ENCODE measurements around the gene SPSB2. TPM values are rescaled to one million over a fixed set of nuclear protein-coding genes. Genes with fewer than 3 reads are reported as not detected.

Gene SPSB2
- total RNA-seq, 2 experiments from 2014 or later: 16.4 to 17.0 TPM

- ATAC-seq (ENCODE audit: low read depth): no peak
These were observed 33.5 kb downstream of the SPSB2 start for GRCh38 chr12:6839482-6840201.

GRCh38 chr12:6838854-6839253 lies 34.2 kb downstream of the SPSB2 start:
- no peak overlapping the region for H3K4me3 Mint-ChIP-seq
- no peak for ATAC-seq (ENCODE audit: low read depth)
- no peaks in the 10 kb centered on the region for H3K36me3 Mint-ChIP-seq
- peaks cover 7% of the 10 kb centered on the region for H3K4me1 Mint-ChIP-seq
- no peak for DNase-seq
- POLR2A ChIA-PET: interaction anchor here (1.3 kb wide), 1 partner anchor 15 kb away, joined by 3 read pairs; no protein-coding TSS in a partner anchor
- H3K27ac Mint-ChIP-seq: no peak overlapping the region
- peaks cover 2% of the 10 kb centered on the region for H3K27me3 Mint-ChIP-seq
- H3K9me3 Mint-ChIP-seq: no peaks in the 10 kb centered on the region

More at GRCh38 chr12:6839482-6840201, 33.5 kb downstream of the SPSB2 start:
- H3K27me3 Mint-ChIP-seq: peaks cover 2% of the 10 kb centered on the region
- POLR2A ChIA-PET: interaction anchor here (1.1 to 3.6 kb wide), 3 partner anchors 12 to 27 kb away, joined by 3 to 20 read pairs (median 3); partner anchors contain the start of genes CDCA3, TPI1 and USP5
- H3K4me3 Mint-ChIP-seq: no peak overlapping the region
- DNase-seq: no peak
- H3K27ac Mint-ChIP-seq: no peak overlapping the region
- H3K36me3 Mint-ChIP-seq: no peaks in the 10 kb centered on the region
- peaks cover 7% of the 10 kb centered on the region for H3K4me1 Mint-ChIP-seq
- no peaks in the 10 kb centered on the region for H3K9me3 Mint-ChIP-seq

- POLR2A ChIA-PET: interaction anchor here (1.1 kb wide), 1 partner anchor 13 kb away, joined by 6 read pairs; the partner anchor contains the start of gene CDCA3
- Mint-ChIP-seq H3K36me3 (no peaks in the 10 kb centered on the region), H3K27me3 (peaks cover 2% of the 10 kb centered on the region), H3K4me3 (no peak overlapping the region), H3K27ac (no peak overlapping the region), H3K4me1 (peaks cover 7% of the 10 kb centered on the region), H3K9me3 (no peaks in the 10 kb centered on the region)
- ATAC-seq (ENCODE audit: low read depth) (no peak), DNase-seq (no peak)
These were observed 35.6 kb downstream of the SPSB2 start for GRCh38 chr12:6837370-6838060.

GRCh38 chr12:6836851-6837250 lies 36.3 kb downstream of the SPSB2 start:
- POLR2A ChIA-PET: interaction anchor here (1.1 kb wide), 1 partner anchor 14 kb away, joined by 6 read pairs; the partner anchor contains the start of gene CDCA3
- H3K9me3 Mint-ChIP-seq: no peaks in the 10 kb centered on the region
- H3K4me1 Mint-ChIP-seq: peaks cover 7% of the 10 kb centered on the region
- DNase-seq (no peak), ATAC-seq (ENCODE audit: low read depth) (no peak)
- no peak overlapping the region for H3K4me3 Mint-ChIP-seq
- H3K27ac Mint-ChIP-seq: no peak overlapping the region
- H3K36me3 Mint-ChIP-seq: no peaks in the 10 kb centered on the region
- peaks cover 7% of the 10 kb centered on the region for H3K27me3 Mint-ChIP-seq

- no peaks in the 10 kb centered on the region for H3K36me3 Mint-ChIP-seq
- peaks cover 7% of the 10 kb centered on the region for H3K4me1 Mint-ChIP-seq
- H3K27ac Mint-ChIP-seq: no peak overlapping the region
These were observed 38.2 kb downstream of the SPSB2 start for GRCh38 chr12:6834873-6835272.

GRCh38 chr12:6834254-6834653 lies 38.8 kb downstream of the SPSB2 start:
- no peak overlapping the region for H3K4me3 Mint-ChIP-seq
- H3K36me3 Mint-ChIP-seq: no peaks in the 10 kb centered on the region
- no peak for ATAC-seq (ENCODE audit: low read depth)
- H3K27ac Mint-ChIP-seq: no peak overlapping the region
- DNase-seq: no peak
- peaks cover 7% of the 10 kb centered on the region for H3K4me1 Mint-ChIP-seq
- no peaks in the 10 kb centered on the region for H3K9me3 Mint-ChIP-seq
- peaks cover 24% of the 10 kb centered on the region for H3K27me3 Mint-ChIP-seq
- POLR2A ChIA-PET: interaction anchor here (0.7 to 2.5 kb wide), 5 partner anchors 12 to 81 kb away, joined by 3 to 14 read pairs (median 4); partner anchors contain the start of genes CDCA3, MLF2 and USP5

More at GRCh38 chr12:6834873-6835272, 38.2 kb downstream of the SPSB2 start:
- Mint-ChIP-seq H3K4me3 (no peak overlapping the region), H3K9me3 (no peaks in the 10 kb centered on the region), H3K27me3 (peaks cover 17% of the 10 kb centered on the region)
- ATAC-seq (ENCODE audit: low read depth) (no peak), DNase-seq (no peak)
- POLR2A ChIA-PET: interaction anchor here (0.7 to 2.5 kb wide), 6 partner anchors 13 to 302 kb away, joined by 3 to 14 read pairs (median 4); partner anchors contain the start of genes CDCA3, MLF2 and USP5

- Mint-ChIP-seq H3K9me3 (no peaks in the 10 kb centered on the region), H3K27me3 (peaks cover 29% of the 10 kb centered on the region), H3K4me3 (no peak overlapping the region), H3K4me1 (peaks cover 12% of the 10 kb centered on the region), H3K36me3 (no peaks in the 10 kb centered on the region), H3K27ac (no peak overlapping the region)
- DNase-seq (no peak), ATAC-seq (ENCODE audit: low read depth) (no peak)
- POLR2A ChIA-PET: interaction anchor here (1.2 to 2.5 kb wide), 3 partner anchors 9 to 18 kb away, joined by 3 to 14 read pairs (median 4); partner anchors contain the start of gene CDCA3
These were observed 39.8 kb downstream of the SPSB2 start for GRCh38 chr12:6833189-6833890.

GRCh38 chr12:6832125-6832524 lies 41.0 kb downstream of the SPSB2 start:
- ATAC-seq (ENCODE audit: low read depth) (no peak), DNase-seq (no peak)
- POLR2A ChIA-PET: no interaction called here
- H3K36me3 Mint-ChIP-seq: no peaks in the 10 kb centered on the region
- H3K9me3 Mint-ChIP-seq: no peaks in the 10 kb centered on the region
- no peak overlapping the region for H3K4me3 Mint-ChIP-seq
- peaks cover 38% of the 10 kb centered on the region for H3K27me3 Mint-ChIP-seq
- H3K4me1 Mint-ChIP-seq: peaks cover 19% of the 10 kb centered on the region
- no peak overlapping the region for H3K27ac Mint-ChIP-seq

GRCh38 chr12:6831450-6831995 lies 41.6 kb downstream of the SPSB2 start:
- H3K27ac Mint-ChIP-seq: no peak overlapping the region
- no peaks in the 10 kb centered on the region for H3K9me3 Mint-ChIP-seq
- no peaks in the 10 kb centered on the region for H3K36me3 Mint-ChIP-seq
- DNase-seq (no peak), ATAC-seq (ENCODE audit: low read depth) (no peak)
- peaks cover 44% of the 10 kb centered on the region for H3K27me3 Mint-ChIP-seq
- H3K4me1 Mint-ChIP-seq: peaks cover 19% of the 10 kb centered on the region
- POLR2A ChIA-PET: no interaction called here
- no peak overlapping the region for H3K4me3 Mint-ChIP-seq

- Mint-ChIP-seq H3K4me1 (peaks cover 19% of the 10 kb centered on the region), H3K27me3 (peaks cover 48% of the 10 kb centered on the region), H3K4me3 (no peak overlapping the region), H3K27ac (no peak overlapping the region), H3K36me3 (no peaks in the 10 kb centered on the region), H3K9me3 (no peaks in the 10 kb centered on the region)
- DNase-seq: no peak
- POLR2A ChIA-PET: interaction anchor here (1.1 to 1.3 kb wide), 2 partner anchors 21 to 78 kb away, joined by 3 to 4 read pairs; partner anchors contain the start of genes MLF2 and USP5
- no peak for ATAC-seq (ENCODE audit: low read depth)
These were observed 42.1 kb downstream of the SPSB2 start for GRCh38 chr12:6830999-6831398.

GRCh38 chr12:6830286-6830890 lies 42.7 kb downstream of the SPSB2 start:
- Mint-ChIP-seq H3K4me1 (peaks cover 17% of the 10 kb centered on the region), H3K9me3 (no peaks in the 10 kb centered on the region), H3K27ac (no peak overlapping the region), H3K36me3 (no peaks in the 10 kb centered on the region), H3K27me3 (peaks cover 53% of the 10 kb centered on the region), H3K4me3 (no peak overlapping the region)
- POLR2A ChIA-PET: interaction anchor here (1.1 to 1.3 kb wide), 2 partner anchors 21 to 77 kb away, joined by 3 to 4 read pairs; partner anchors contain the start of genes MLF2 and USP5
- no peak for ATAC-seq (ENCODE audit: low read depth)
- peak; percentile 34 for DNase-seq

- peaks cover 58% of the 10 kb centered on the region for H3K27me3 Mint-ChIP-seq
- peaks cover 15% of the 10 kb centered on the region for H3K4me1 Mint-ChIP-seq
- no peaks in the 10 kb centered on the region for H3K9me3 Mint-ChIP-seq
- ATAC-seq (ENCODE audit: low read depth) (no peak), DNase-seq (no peak)
- H3K36me3 Mint-ChIP-seq: no peaks in the 10 kb centered on the region
- peak overlapping the region; percentile 82 for H3K4me3 Mint-ChIP-seq
- POLR2A ChIA-PET: interaction anchor here (0.6 to 1.4 kb wide), 5 partner anchors 41 to 250 kb away, joined by 3 to 7 read pairs (median 4); partner anchors contain the start of genes CD4, MLF2 and SPSB2
- no peak overlapping the region for H3K27ac Mint-ChIP-seq
These were observed 43.4 kb downstream of the SPSB2 start for GRCh38 chr12:6829536-6830220.
